ENCODE results near the gene VPS45. TPM values are rescaled to one million over a fixed set of nuclear protein-coding genes. Genes with fewer than 3 reads are reported as not detected.
A peak's percentile ranks its signal among the peaks of the same experiment; 100 is the strongest.
"Not testable (repeated sequence)": the region's sequence is repeated elsewhere in the genome, so short reads cannot be mapped to it uniquely, and the experiment has no call there.

VPS45 gene
- polyA plus RNA-seq, 3 donors = 36.0 to 41.9 (median 36.8) TPM

DNA sequence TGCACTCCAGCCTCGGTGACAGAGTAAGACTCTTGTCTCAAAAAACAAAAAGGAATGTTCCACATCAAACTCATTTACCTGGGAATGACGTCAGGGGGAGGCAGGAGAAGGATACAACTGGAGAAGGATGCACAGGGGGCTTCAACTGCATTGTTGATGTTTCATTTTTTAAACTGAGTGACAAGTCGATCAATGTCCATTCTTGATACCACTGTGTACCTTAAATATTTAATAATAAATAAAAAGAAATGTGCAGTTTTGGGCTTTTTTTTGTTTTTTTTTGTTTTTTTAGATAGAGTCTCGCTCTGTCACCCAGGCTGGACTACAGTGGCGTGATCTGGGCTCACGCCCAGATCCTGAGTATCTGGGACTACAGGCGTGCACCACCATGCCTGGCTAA is 117.9 kb downstream of the VPS45 start:
- no peaks in the 10 kb centered on the region for H3K9me3 ChIP-seq (replicated peaks in 1 of 2; ENCODE audit: control insufficient read depth in 1 of 2, insufficient read depth in 1 of 2, low read length in 2 of 2)
- H3K27me3 Mint-ChIP-seq (ENCODE audit: low read depth in 3 of 3) = peaks cover 0 to 4% (median 0%) of the 10 kb centered on the region in 3 donors
- peak overlapping the region in 1 of 2 donors; percentile 85 for H3K4me3 Mint-ChIP-seq
- H4K20me1 ChIP-seq (ENCODE audit: insufficient read depth, low read length) = no peaks in the 10 kb centered on the region
- H3K36me3 ChIP-seq (replicated peaks in 1 of 2; ENCODE audit: control insufficient read depth in 1 of 2, insufficient read depth in 2 of 2, low read length in 2 of 2) = no peaks in the 10 kb centered on the region
- H3K27ac Mint-ChIP-seq = peak overlapping the region; percentile 80 to 97 (median 95)
- H3K9ac ChIP-seq (ENCODE audit: insufficient read depth, low read length, poor library complexity, severe bottlenecking) = no peak overlapping the region
- peak overlapping the region in 1 of 3 experiments; percentile 70 for H3K4me3 ChIP-seq (replicated peaks in 1 of 3; ENCODE audit: low read depth in 2 of 3, low read length in 3 of 3)
- TF ChIP-seq, protein P1, sequence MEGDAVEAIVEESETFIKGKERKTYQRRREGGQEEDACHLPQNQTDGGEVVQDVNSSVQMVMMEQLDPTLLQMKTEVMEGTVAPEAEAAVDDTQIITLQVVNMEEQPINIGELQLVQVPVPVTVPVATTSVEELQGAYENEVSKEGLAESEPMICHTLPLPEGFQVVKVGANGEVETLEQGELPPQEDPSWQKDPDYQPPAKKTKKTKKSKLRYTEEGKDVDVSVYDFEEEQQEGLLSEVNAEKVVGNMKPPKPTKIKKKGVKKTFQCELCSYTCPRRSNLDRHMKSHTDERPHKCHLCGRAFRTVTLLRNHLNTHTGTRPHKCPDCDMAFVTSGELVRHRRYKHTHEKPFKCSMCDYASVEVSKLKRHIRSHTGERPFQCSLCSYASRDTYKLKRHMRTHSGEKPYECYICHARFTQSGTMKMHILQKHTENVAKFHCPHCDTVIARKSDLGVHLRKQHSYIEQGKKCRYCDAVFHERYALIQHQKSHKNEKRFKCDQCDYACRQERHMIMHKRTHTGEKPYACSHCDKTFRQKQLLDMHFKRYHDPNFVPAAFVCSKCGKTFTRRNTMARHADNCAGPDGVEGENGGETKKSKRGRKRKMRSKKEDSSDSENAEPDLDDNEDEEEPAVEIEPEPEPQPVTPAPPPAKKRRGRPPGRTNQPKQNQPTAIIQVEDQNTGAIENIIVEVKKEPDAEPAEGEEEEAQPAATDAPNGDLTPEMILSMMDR (IDR thresholded peaks at IDR 0.05) = no peak
- no peaks in the 10 kb centered on the region for H3K9me3 Mint-ChIP-seq
- intact Hi-C loops (cut with micrococcal nuclease) = loop anchor here (5.0 to 10.0 kb wide), 4 partner anchors 49 to 291 kb away; partner anchors contain the start of genes ANP32E (in 1 of the 2), BOLA1 (in 1 of the 2) and MTMR11 (in 1 of the 2)
- peak overlapping the region; percentile 82 to 88 for H3K27ac ChIP-seq (ENCODE audit: low read depth in 1 of 2, low read length in 2 of 2)
- DNase-seq = no peak
- H3K36me3 Mint-ChIP-seq = peaks cover 3 to 14% of the 10 kb centered on the region in 2 donors
- no peaks in the 10 kb centered on the region for H3K27me3 ChIP-seq (ENCODE audit: control insufficient read depth in 2 of 2, insufficient read depth in 2 of 2, low read length in 2 of 2)
- 100% methylated on average over 3 of the region's 7 CpGs for WGBS (ENCODE audit: insufficient coverage)
- H3K79me2 ChIP-seq (ENCODE audit: insufficient read depth, low read length) = no peaks in the 10 kb centered on the region
- H2AFZ ChIP-seq (ENCODE audit: insufficient read depth, low read depth, low read length, poor library complexity, severe bottlenecking) = no peak overlapping the region
- peaks cover 73% of the 10 kb centered on the region in 2 donors for H3K4me1 ChIP-seq (ENCODE audit: control insufficient read depth in 1 of 2, insufficient read depth in 2 of 2, low read length in 2 of 2)
- peaks cover 60% of the 10 kb centered on the region for H3K4me1 Mint-ChIP-seq
- no peak overlapping the region for H3K4me2 ChIP-seq (replicated peaks; ENCODE audit: extremely low read depth, low read length, poor library complexity, severe bottlenecking)

DNA sequence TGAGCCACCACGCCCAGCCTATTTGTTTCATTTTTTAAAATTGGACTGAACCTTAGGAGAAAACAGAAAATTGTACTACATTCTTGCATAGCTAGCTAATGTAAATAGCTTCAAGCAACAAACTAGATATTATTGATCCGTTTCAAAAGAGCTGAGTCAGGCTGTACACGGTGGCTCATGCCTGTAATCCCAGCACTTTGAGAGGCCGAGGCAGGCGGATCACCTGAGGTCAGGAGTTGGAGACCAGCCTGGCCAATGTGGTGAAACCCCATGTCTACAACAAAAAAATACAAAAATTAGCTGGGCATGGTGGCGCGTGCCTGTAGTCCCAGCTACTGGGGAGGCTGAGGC is 118.8 kb downstream of the VPS45 start:
- 56% methylated on average over 4 of the region's 7 CpGs for WGBS (ENCODE audit: insufficient coverage)
- H3K27ac Mint-ChIP-seq = peak overlapping the region; percentile 93 to 97 (median 95)
- Histone ChIP-seq H3K4me1 (ENCODE audit: control insufficient read depth in 1 of 2, insufficient read depth in 2 of 2, low read length in 2 of 2) (peaks cover 63 to 64% of the 10 kb centered on the region in 2 donors), H3K9ac (ENCODE audit: insufficient read depth, low read length, poor library complexity, severe bottlenecking) (peak overlapping the region; percentile 32), H3K4me2 (replicated peaks; ENCODE audit: extremely low read depth, low read length, poor library complexity, severe bottlenecking) (peak overlapping the region; percentile 65), H3K4me3 (replicated peaks in 1 of 3; ENCODE audit: low read depth in 2 of 3, low read length in 3 of 3) (peak overlapping the region in 2 of 3 experiments; percentile 27 to 70), H3K27ac (ENCODE audit: low read depth in 1 of 2, low read length in 2 of 2) (peak overlapping the region; percentile 82 to 88)
- H2AFZ ChIP-seq (ENCODE audit: insufficient read depth, low read depth, low read length, poor library complexity, severe bottlenecking); H4K20me1 ChIP-seq (ENCODE audit: insufficient read depth, low read length); H3K9me3 Mint-ChIP-seq; H3K79me2 ChIP-seq (ENCODE audit: insufficient read depth, low read length); H3K27me3 Mint-ChIP-seq (ENCODE audit: low read depth in 3 of 3); H3K9me3 ChIP-seq (replicated peaks in 1 of 2; ENCODE audit: control insufficient read depth in 1 of 2, insufficient read depth in 1 of 2, low read length in 2 of 2); H3K36me3 ChIP-seq (replicated peaks in 1 of 2; ENCODE audit: control insufficient read depth in 1 of 2, insufficient read depth in 2 of 2, low read length in 2 of 2); DNase-seq; H3K27me3 ChIP-seq (ENCODE audit: control insufficient read depth in 2 of 2, insufficient read depth in 2 of 2, low read length in 2 of 2): not testable (repeated sequence)
- H3K36me3 Mint-ChIP-seq = peaks cover 5 to 10% of the 10 kb centered on the region in 2 donors
- H3K4me1 Mint-ChIP-seq = peaks cover 53% of the 10 kb centered on the region
- intact Hi-C loops (cut with micrococcal nuclease) = loop anchor here (5.0 to 10.0 kb wide), 4 partner anchors 48 to 292 kb away; partner anchors contain the start of genes ANP32E (in 1 of the 2), BOLA1 (in 1 of the 2) and MTMR11 (in 1 of the 2)
- peak overlapping the region; percentile 56 to 85 for H3K4me3 Mint-ChIP-seq

All from CD14-positive monocyte (primary cell).